ENCODE results near the gene ADAMTS2.

Gene ADAMTS2

GRCh38 chr5:179345433-179346321 lies at the start of gene ADAMTS2:
Gene ADAMTS2, minus strand, starts transcription at chr5:179345461. Its CDS starts 133 bp downstream, at chr5:179345328.
- no peak for DNase-seq (ENCODE audit: low read depth in 2 of 2)

- DNase-seq (ENCODE audit: low read depth in 2 of 2), result no peak
Measured at GRCh38 chr5:179393078-179393477, 47.8 kb upstream of the ADAMTS2 start.

GRCh38 chr5:179387151-179388110 lies 42.2 kb upstream of the ADAMTS2 start:
- DNase-seq (ENCODE audit: low read depth in 2 of 2), result no peak

GRCh38 chr5:179385914-179386313 lies 40.7 kb upstream of the ADAMTS2 start:
- no peak for DNase-seq (ENCODE audit: low read depth in 2 of 2)

GRCh38 chr5:179382486-179382885 lies 37.2 kb upstream of the ADAMTS2 start:
- DNase-seq (ENCODE audit: low read depth in 2 of 2), result no peak

GRCh38 chr5:179381691-179382090 lies 36.4 kb upstream of the ADAMTS2 start:
- DNase-seq (ENCODE audit: low read depth in 2 of 2), result no peak

GRCh38 chr5:179380211-179381035 lies 35.2 kb upstream of the ADAMTS2 start:
- DNase-seq (ENCODE audit: low read depth in 2 of 2), result no peak

GRCh38 chr5:179379321-179379890 lies 34.1 kb upstream of the ADAMTS2 start:
- no peak for DNase-seq (ENCODE audit: low read depth in 2 of 2)

- DNase-seq (ENCODE audit: low read depth in 2 of 2), result no peak
Measured at GRCh38 chr5:179378441-179379271, 33.4 kb upstream of the ADAMTS2 start.

GRCh38 chr5:179378116-179378440 lies 32.8 kb upstream of the ADAMTS2 start:
- DNase-seq (ENCODE audit: low read depth in 2 of 2), result no peak

- no peak for DNase-seq (ENCODE audit: low read depth in 2 of 2)
Measured at GRCh38 chr5:179377421-179378115, 32.3 kb upstream of the ADAMTS2 start.

- no peak for DNase-seq (ENCODE audit: low read depth in 2 of 2)
Measured at GRCh38 chr5:179376701-179377420, 31.6 kb upstream of the ADAMTS2 start.

GRCh38 chr5:179375831-179376365 lies 30.6 kb upstream of the ADAMTS2 start:
- DNase-seq (ENCODE audit: low read depth in 2 of 2), result no peak

GRCh38 chr5:179375236-179375685 lies 30.0 kb upstream of the ADAMTS2 start:
- DNase-seq (ENCODE audit: low read depth in 2 of 2), result no peak

- DNase-seq (ENCODE audit: low read depth in 2 of 2), result no peak
Measured at GRCh38 chr5:179374506-179375235, 29.4 kb upstream of the ADAMTS2 start.

- no peak for DNase-seq (ENCODE audit: low read depth in 2 of 2)
Measured at GRCh38 chr5:179373961-179374505, 28.8 kb upstream of the ADAMTS2 start.

GRCh38 chr5:179373101-179373934 lies 28.1 kb upstream of the ADAMTS2 start:
- DNase-seq (ENCODE audit: low read depth in 2 of 2), result no peak
